AG10803 (cell line): ENCODE data around the gene TRIM17.

Experiments used
- DNase-seq: peaks from one replicate; pipeline ENCODE4 v3.0.0; 2010; ENCODE audit warnings: low read depth
- H3K4me3 ChIP-seq: 2 replicates; pipeline ENCODE4 v1.5.1; 2011; ENCODE audit warnings: mild to moderate bottlenecking, low read length, control low read depth
- CTCF ChIP-seq: conservative IDR thresholded peaks from 2 replicates; pipeline ENCODE4 v1.5.1; 2011; ENCODE audit warnings: mild to moderate bottlenecking, low read length, control low read depth, inconsistent platforms

TRIM17 gene

DNA sequence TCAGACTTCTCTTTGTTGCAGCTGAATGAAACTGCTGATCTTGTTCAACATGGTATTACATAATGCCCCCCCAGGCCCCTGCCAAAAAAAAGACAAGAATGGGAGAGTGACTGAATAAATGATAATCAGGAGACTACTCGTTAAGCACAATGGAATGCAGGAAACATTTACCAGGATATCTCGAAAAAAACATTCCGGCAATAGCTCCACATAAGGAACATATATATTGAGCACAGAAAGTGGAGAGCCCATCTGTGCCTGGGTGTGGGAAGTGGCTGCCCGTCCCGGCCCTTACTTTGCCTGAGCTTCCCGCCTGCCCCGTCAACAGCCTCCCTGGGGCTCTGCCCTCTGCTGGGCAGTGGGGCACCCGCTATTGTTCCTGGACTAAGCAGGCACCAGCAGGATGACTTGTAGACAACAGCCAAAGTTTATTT is 23.4 kb downstream of the TRIM17 start:
- peak; percentile 75 for TF ChIP-seq CTCF
- DNase-seq = peak; percentile 80
- no peak overlapping the region for H3K4me3 ChIP-seq

GRCh38 chr1:228392111-228392936 is 24.3 kb downstream of the TRIM17 start:
- TF ChIP-seq CTCF = no peak
- DNase-seq = no peak
- no peak overlapping the region for H3K4me3 ChIP-seq

DNA sequence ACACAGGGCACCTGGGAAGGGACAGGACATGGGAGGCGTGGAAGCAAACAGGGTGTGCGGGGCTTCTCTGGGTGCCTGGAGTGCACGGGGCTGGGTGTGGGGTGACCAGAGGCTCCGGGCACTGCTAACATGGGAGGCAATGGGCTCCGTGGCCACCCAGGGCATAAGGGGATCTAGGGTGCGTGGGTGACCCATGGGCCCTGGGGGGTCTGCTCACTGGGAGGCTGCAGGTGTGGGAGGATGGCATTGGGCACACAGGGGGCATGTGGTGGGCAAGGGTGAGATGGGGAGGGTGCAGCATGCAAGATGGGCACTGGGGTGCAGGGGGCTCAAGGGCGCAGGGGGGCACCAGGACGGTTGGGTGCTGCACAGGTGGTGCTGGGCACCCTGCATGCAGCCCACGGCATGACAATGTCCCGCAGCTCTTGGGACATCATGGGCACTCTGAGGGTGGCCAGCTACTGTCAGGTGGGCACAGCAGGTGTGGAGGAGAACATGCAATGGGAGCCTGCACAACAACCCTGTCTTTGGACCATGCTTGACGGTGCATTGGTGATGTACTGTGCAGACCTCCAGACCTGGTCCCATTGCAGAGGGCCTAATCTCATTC is 25.1 kb downstream of the TRIM17 start:
- DNase-seq = no peak
- H3K4me3 ChIP-seq = no peak overlapping the region
- no peak for TF ChIP-seq CTCF

DNA sequence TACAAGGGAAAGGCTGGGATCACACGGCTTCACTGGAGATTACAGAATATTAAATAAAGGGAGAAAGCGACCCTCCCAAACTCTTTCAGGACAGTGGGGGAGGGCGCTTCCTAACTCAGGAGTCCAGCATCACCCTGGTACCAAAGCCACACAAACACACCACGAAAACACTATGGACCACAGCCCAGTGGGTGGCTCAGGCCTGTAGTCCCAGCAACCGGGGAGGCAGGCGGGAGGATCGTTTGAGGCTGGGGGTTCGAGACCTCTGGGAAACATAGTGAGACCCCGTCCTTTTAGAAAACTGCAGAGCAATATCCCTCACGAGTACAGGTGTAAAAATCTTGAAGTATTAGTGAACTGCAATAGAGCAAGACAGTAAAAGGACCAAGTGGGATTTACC is 26.0 kb downstream of the TRIM17 start:
- TF ChIP-seq CTCF = no peak
- DNase-seq = no peak
- no peak overlapping the region for H3K4me3 ChIP-seq

GRCh38 chr1:228387321-228387720 is 29.3 kb downstream of the TRIM17 start:
- no peak for DNase-seq
- no peak for TF ChIP-seq CTCF
- H3K4me3 ChIP-seq = no peak overlapping the region

- TF ChIP-seq CTCF = no peak
- no peak overlapping the region for H3K4me3 ChIP-seq
- no peak for DNase-seq
Observed at GRCh38 chr1:228385232-228385631, 31.4 kb downstream of the TRIM17 start.

DNA sequence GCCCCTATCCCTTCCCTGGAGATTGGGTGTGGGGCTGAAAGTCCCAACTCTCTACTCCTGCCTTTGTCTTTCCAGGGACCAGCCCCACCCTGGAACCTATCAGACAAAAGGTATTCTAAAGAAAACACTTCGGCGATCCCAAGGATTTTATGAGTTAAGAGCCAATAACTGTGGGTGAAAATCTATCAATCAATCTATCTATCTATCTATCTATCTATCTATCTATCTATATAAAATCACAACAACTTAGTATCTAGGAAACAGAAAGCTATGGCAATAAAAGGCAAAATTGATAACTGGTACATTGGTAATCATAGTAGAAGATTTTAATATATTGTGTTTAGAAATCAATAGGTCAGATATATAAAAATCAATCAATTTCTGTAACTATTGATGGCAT is 32.9 kb downstream of the TRIM17 start:
- TF ChIP-seq CTCF = no peak
- H3K4me3 ChIP-seq = no peak overlapping the region
- no peak for DNase-seq
